ENCODE data around the gene GPBAR1.
"Not testable (repeated sequence)": the region's sequence is repeated elsewhere in the genome, so short reads cannot be mapped to it uniquely, and the experiment has no call there.

Gene GPBAR1

GRCh38 chr2:218267259-218267658 is 6.4 kb downstream of the GPBAR1 start:
- DNase-seq (ENCODE audit: low read depth), result no peak

DNA sequence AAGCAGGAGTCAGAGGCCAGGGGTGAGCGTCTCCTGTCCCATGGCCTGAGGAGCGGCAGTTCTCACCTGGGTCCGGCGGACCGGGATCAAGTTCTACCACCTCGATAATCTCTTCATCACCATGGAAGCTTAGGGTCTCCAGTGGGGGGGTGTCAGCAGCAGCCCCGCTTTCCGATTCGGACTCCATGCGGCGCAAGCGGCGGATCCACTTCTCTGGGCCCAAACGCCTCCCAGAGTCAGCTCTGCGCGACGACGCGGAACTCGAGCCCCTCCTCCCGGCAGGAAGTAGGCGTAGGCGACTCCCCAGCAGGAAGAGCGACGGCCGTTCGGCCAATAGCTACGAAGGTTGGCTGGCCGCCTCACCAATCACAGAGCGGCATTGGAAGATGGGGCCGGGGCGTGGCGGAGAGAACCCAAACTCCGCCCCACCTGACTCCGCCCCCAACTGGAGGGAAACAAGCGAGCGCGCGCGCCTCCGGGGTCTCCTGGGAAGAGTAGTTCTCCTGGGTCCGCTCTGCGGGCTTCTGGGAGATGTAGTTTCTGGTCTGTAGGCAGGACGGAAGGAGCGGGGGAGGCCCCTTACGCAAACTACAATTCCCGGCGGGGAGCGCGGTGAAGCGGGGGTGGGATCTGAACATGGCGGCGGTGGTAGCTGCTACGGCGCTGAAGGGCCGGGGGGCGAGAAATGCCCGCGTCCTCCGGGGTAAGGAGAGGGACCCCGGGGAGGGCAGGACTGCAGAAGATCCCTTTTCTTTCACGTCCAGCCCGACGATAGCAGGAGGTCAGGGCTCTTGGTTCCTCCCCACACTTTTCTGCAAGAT is 9.3 kb downstream of the GPBAR1 start, which contains the start of the genes AAMP and PNKD:
Gene AAMP (minus strand): TSS at position 238 of the 821 bp plus-strand sequence. CDS start 51 bp downstream, at position 187.
Gene PNKD (plus strand): TSS at position 620 of the 821 bp plus-strand sequence. CDS start 17 bp downstream, at position 637.
- peak; percentile 97 for DNase-seq (ENCODE audit: low read depth)

GRCh38 chr2:218270721-218271486 is 10.1 kb downstream of the GPBAR1 start:
- no peak for DNase-seq (ENCODE audit: low read depth)

DNA sequence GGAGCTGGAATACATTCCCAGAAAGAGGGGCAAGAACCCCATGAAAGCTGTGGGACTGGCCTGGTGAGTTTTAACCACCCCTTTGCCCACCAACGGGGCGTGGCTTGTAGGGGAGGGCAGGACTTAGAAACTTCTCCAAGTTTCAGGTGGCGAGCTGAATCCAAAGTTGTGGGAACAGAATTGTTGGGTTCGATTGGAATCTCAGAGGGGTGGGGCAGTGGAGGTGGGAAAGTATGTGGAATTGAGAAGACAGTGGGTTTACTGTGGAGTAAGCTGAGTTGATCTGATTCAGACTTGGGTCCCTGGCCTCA is 10.6 kb downstream of the GPBAR1 start:
- DNase-seq (ENCODE audit: low read depth), result no peak

- DNase-seq (ENCODE audit: low read depth), result no peak
Measured at GRCh38 chr2:218271865-218272530, 11.2 kb downstream of the GPBAR1 start.

- peak; percentile 90 for DNase-seq (ENCODE audit: low read depth)
Measured at GRCh38 chr2:218272531-218273212, 11.9 kb downstream of the GPBAR1 start.

DNA sequence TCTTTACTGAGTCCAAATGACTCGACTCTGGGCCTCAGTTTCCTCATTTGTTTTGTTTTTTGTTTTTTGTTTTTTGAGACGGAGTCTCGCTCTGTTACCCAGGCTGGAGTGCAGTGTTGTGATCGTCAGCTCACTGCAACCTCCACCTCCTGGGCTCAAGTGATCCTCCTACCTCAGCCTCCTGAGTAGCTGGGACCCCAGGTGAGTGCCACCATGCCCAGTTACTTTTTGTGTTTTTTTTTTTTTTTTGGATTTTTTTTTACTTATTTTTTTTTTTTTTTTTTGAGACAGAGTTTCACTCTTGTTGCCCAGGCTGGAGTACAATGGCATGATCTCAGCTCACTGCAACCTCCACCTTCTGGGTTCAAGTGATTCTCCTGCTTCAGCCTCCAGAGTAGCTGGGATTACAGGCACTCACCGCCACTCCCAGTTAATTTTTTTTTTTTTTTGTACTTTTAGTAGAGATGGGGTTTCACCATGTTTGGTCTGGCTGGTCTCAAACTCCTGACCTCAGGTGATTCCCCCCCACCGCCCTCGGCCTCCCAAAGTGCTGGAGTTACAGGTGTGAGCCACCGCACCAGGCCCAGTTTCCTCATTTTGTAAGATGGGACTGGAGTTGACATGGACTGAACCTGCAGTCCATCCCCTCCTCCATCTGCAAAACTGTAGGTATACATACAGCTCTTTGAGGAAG is 12.5 kb downstream of the GPBAR1 start:
- not testable (repeated sequence) for DNase-seq (ENCODE audit: low read depth)

- DNase-seq (ENCODE audit: low read depth), result no peak
Measured at GRCh38 chr2:218273908-218274249, 13.1 kb downstream of the GPBAR1 start.

- DNase-seq (ENCODE audit: low read depth), result no peak
Measured at GRCh38 chr2:218274586-218274985, 13.8 kb downstream of the GPBAR1 start.

DNA sequence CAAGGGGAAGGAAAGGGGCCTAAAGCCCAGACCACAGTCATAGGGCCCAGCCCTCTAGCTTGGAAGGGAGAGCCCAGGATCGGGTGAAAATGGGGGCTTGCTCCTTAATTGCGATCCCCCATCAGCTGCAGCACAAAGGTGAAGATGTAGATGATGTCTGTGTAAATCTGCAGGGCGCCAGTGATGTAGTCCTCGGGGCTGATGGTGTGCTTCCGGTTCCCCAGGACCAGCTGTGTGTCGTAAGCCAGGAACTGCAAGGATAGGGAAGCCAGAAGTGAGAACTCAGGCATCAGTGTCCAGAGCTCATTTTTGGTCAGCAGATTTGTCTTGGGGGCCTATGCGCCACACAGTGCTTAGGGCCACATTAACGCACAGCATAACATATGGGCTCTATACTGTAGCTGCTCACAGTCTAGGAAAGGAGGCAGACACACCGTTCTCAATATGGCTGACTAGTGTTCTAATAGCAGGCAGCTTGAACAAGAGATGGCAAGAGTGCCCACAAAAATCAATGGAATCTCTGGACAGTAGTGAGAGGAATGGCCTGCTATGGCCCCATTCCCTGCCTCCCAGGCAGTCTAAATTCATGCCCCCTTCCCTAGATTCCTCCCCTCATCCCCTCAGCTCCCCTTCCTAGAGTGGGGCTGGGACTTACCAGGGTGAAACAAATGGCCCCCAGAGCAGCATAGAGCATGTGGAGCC is 14.7 kb downstream of the GPBAR1 start:
- DNase-seq (ENCODE audit: low read depth), result no peak

GRCh38 chr2:218276986-218277755 is 16.4 kb downstream of the GPBAR1 start:
- no peak for DNase-seq (ENCODE audit: low read depth)

GRCh38 chr2:218277921-218278320 is 17.1 kb downstream of the GPBAR1 start:
- DNase-seq (ENCODE audit: low read depth), result no peak

DNA sequence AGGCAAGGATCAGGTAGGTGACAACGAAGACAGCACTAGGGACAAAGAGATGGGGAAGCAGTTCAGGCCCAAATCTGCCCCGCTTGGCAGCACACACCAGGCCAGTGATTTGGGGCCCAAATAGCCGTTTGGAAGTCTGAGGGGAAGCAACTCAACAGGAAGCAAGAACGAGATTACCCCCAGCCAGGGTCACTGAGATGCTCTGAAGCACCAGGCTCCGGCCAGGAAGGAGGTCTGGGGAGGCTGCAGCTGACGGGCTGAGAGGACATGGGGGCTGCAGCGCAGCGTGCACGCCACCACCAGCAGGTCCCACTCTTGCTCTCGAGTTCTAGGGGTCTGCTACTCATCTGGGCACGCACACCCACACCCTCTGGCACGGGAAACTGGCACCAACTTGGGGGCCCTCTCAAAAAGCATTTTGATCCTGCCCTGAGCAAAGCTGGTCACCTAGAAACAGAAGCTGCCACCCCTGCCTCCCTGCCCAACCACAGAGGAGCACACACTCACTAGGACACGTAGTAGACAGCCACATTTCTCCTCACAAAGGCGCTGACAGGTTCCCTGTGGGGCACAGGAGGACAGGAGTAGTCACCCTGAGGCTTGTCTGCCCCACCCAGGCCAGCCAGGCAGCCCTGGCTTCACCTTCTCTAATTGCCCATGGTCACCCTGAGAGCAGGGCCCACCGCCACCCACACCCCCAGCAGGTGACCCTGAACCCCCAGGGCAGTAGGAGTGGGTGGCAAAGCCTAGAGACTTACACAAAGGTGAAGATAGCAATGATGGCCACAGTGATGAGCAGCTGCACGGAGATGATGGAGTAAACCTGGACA is 17.9 kb downstream of the GPBAR1 start:
- DNase-seq (ENCODE audit: low read depth), result no peak

- no peak for DNase-seq (ENCODE audit: low read depth)
Measured at GRCh38 chr2:218280260-218280870, 19.6 kb downstream of the GPBAR1 start.

DNA sequence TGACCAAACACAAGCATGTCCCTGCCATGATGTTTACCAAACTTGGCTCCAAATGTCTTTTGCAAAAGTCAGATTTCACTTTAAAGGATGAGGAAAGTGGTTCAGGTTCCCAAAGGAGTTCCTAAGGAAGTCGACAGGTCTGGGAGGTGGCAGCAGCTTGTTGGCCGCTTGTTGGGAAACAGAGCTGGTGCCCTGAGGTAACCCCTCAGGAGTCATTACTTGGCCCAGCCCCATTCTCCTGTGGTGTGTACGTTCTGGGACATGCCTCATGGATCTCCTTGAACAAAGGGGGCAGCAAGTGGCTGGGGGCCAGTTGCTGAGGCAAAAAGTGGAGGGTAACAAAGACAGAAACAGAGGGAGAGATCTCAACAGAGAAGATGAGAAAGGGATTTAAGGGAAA is 20.6 kb downstream of the GPBAR1 start:
- DNase-seq (ENCODE audit: low read depth), result no peak

- no peak for DNase-seq (ENCODE audit: low read depth)
Measured at GRCh38 chr2:218282173-218282991, 21.6 kb downstream of the GPBAR1 start.

DNA sequence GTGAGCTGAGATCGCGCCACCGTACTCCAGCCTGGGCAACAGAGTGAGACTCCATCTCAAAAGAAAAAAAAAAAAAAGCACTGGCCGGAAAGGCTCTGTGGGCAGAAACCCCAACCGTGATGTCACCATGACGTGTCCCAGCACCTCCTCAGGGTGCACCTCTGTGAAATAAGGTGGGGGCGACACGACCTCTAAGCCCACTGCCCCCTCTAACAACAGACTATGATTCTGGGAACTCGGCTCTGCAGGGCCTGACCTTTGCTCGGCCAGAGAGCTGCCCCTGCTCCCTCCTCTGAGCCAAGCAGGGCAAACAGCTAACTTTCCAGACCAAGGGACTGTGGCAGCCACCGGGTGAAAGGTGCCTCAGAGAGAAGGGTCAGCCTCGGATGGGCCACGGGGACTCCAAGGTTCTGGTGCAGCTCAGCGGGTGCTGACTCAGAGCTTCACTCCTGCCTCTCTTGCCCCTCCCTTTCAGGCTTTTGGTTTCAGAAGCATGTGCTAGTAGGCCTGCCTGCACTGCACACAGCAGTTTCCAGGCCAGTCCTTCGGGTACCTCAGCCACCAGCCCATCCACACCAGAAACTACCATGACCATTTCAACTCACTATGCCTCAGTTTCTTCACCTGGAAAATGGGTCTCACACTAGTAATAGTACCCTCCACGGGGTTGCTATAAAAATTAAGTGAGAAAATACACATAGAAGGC is 23.4 kb downstream of the GPBAR1 start:
- peak; percentile 53 for DNase-seq (ENCODE audit: low read depth)

All from HS-5 (cell line).